ENCODE measurements around the gene DCTN5.
"Not testable (repeated sequence)": the region's sequence is repeated elsewhere in the genome, so short reads cannot be mapped to it uniquely, and the experiment has no call there.

Gene DCTN5

GRCh38 chr16:23694265-23694643 lies 53.0 kb downstream of the DCTN5 start:
- DNase-seq (ENCODE audit: low read depth in 2 of 2): no peak

GRCh38 chr16:23694644-23695373 lies 53.5 kb downstream of the DCTN5 start:
- DNase-seq (ENCODE audit: low read depth in 2 of 2): no peak

GRCh38 chr16:23695756-23696155 lies 54.5 kb downstream of the DCTN5 start:
- no peak for DNase-seq (ENCODE audit: low read depth in 2 of 2)

- DNase-seq (ENCODE audit: low read depth in 2 of 2): no peak
Observed at GRCh38 chr16:23699100-23699499, 57.8 kb downstream of the DCTN5 start.

GRCh38 chr16:23700093-23700492 lies 58.8 kb downstream of the DCTN5 start:
- no peak for DNase-seq (ENCODE audit: low read depth in 2 of 2)

GRCh38 chr16:23700509-23700908 lies 59.2 kb downstream of the DCTN5 start:
- DNase-seq (ENCODE audit: low read depth in 2 of 2): no peak

GRCh38 chr16:23701045-23701444 lies 59.8 kb downstream of the DCTN5 start:
- DNase-seq (ENCODE audit: low read depth in 2 of 2): no peak

GRCh38 chr16:23702951-23703350 lies 61.7 kb downstream of the DCTN5 start:
- DNase-seq (ENCODE audit: low read depth in 2 of 2): no peak

GRCh38 chr16:23704772-23705516 lies 63.7 kb downstream of the DCTN5 start:
- DNase-seq (ENCODE audit: low read depth in 2 of 2): no peak

- DNase-seq (ENCODE audit: low read depth in 2 of 2): no peak
Observed at GRCh38 chr16:23705517-23705902, 64.2 kb downstream of the DCTN5 start.

- no peak for DNase-seq (ENCODE audit: low read depth in 2 of 2)
Observed at GRCh38 chr16:23706439-23706838, 65.2 kb downstream of the DCTN5 start.

GRCh38 chr16:23709536-23709935 lies 68.3 kb downstream of the DCTN5 start:
- no peak for DNase-seq (ENCODE audit: low read depth in 2 of 2)

GRCh38 chr16:23710008-23710407 lies 68.7 kb downstream of the DCTN5 start:
- DNase-seq (ENCODE audit: low read depth in 2 of 2): no peak

GRCh38 chr16:23710504-23710903 lies 69.2 kb downstream of the DCTN5 start:
- no peak for DNase-seq (ENCODE audit: low read depth in 2 of 2)

GRCh38 chr16:23711785-23712184 lies 70.5 kb downstream of the DCTN5 start:
- no peak for DNase-seq (ENCODE audit: low read depth in 2 of 2)

GRCh38 chr16:23712976-23713375 lies 71.7 kb downstream of the DCTN5 start, which contains the start of gene ERN2:
TSS of gene ERN2 (minus strand) at chr16:23713222. CDS start at chr16:23713187, 35 bp downstream.
- DNase-seq (ENCODE audit: low read depth in 2 of 2): no peak

- DNase-seq (ENCODE audit: low read depth in 2 of 2): no peak
Observed at GRCh38 chr16:23716484-23716883, 75.2 kb downstream of the DCTN5 start.

- not testable (repeated sequence) for DNase-seq (ENCODE audit: low read depth in 2 of 2)
Observed at GRCh38 chr16:23722613-23723240, 81.5 kb downstream of the DCTN5 start.

- DNase-seq (ENCODE audit: low read depth in 2 of 2): no peak
Observed at GRCh38 chr16:23724096-23724784, 83.0 kb downstream of the DCTN5 start.

GRCh38 chr16:23724785-23725131 lies 83.5 kb downstream of the DCTN5 start:
- DNase-seq (ENCODE audit: low read depth in 2 of 2): no peak

- DNase-seq (ENCODE audit: low read depth in 2 of 2): no peak
Observed at GRCh38 chr16:23726710-23727109, 85.4 kb downstream of the DCTN5 start.
